ENCODE measurements around the gene CFHR5.

DNA sequence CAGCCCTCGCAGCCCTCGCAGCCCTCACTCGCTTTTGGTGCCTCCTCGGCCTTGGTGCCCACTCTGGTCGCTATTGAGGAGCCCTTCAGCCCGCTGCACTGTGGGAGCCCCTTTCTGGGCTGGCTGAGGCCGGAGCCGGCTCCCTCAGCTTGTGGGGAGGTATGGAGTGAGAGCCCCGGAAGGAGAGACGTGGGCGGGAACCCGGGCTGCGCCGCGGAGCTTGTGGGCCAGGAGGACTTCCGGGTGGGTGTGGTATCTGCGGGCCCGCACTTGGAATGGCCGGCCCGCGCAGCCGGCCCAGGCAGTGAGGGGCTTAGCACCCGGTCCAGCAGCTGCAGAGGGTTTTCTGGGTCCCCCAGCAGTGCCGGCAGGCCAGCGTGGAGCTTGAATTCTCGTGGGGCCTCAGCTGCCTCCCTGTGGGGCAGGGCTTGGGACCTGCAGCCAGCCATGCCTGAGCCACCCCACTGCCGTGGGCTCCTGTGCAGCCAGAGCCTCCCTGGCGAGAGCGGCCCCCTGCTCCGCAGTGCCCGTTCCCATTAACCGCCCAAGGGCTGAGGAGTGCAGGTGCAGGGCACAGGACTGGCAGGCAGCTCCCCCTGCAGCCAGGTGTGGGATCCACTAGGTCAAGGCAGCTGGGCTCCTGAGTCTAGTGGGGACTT lies 43.7 kb upstream of the CFHR5 start:
- TF ChIP-seq CREB1 (IDR thresholded peaks at IDR 0.05; ENCODE audit: low read depth) (no peak), YY1 (IDR thresholded peaks at IDR 0.05; ENCODE audit: low read depth) (no peak), TCF12 (IDR thresholded peaks at IDR 0.05; ENCODE audit: low read depth) (no peak), TEAD4 (IDR thresholded peaks at IDR 0.05) (no peak), TAF1 (IDR thresholded peaks at IDR 0.05; ENCODE audit: low read depth) (no peak), NFIC (IDR thresholded peaks at IDR 0.05) (no peak), EP300 (IDR thresholded peaks at IDR 0.05; ENCODE audit: borderline replicate concordance) (no peak), RAD21 (IDR thresholded peaks at IDR 0.05; ENCODE audit: low read depth) (no peak; the same call in 1 of the 2 replicates), CEBPB (IDR thresholded peaks at IDR 0.05) (no peak), FOXM1 (IDR thresholded peaks at IDR 0.05; ENCODE audit: borderline replicate concordance, low read depth) (no peak)
- TF ChIP-seq, protein P1, sequence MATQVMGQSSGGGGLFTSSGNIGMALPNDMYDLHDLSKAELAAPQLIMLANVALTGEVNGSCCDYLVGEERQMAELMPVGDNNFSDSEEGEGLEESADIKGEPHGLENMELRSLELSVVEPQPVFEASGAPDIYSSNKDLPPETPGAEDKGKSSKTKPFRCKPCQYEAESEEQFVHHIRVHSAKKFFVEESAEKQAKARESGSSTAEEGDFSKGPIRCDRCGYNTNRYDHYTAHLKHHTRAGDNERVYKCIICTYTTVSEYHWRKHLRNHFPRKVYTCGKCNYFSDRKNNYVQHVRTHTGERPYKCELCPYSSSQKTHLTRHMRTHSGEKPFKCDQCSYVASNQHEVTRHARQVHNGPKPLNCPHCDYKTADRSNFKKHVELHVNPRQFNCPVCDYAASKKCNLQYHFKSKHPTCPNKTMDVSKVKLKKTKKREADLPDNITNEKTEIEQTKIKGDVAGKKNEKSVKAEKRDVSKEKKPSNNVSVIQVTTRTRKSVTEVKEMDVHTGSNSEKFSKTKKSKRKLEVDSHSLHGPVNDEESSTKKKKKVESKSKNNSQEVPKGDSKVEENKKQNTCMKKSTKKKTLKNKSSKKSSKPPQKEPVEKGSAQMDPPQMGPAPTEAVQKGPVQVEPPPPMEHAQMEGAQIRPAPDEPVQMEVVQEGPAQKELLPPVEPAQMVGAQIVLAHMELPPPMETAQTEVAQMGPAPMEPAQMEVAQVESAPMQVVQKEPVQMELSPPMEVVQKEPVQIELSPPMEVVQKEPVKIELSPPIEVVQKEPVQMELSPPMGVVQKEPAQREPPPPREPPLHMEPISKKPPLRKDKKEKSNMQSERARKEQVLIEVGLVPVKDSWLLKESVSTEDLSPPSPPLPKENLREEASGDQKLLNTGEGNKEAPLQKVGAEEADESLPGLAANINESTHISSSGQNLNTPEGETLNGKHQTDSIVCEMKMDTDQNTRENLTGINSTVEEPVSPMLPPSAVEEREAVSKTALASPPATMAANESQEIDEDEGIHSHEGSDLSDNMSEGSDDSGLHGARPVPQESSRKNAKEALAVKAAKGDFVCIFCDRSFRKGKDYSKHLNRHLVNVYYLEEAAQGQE (IDR thresholded peaks at IDR 0.05; ENCODE audit: low read depth): no peak
- TF ChIP-seq, protein P2, sequence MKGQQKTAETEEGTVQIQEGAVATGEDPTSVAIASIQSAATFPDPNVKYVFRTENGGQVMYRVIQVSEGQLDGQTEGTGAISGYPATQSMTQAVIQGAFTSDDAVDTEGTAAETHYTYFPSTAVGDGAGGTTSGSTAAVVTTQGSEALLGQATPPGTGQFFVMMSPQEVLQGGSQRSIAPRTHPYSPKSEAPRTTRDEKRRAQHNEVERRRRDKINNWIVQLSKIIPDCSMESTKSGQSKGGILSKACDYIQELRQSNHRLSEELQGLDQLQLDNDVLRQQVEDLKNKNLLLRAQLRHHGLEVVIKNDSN (IDR thresholded peaks at IDR 0.05): no peak
- TF ChIP-seq, protein P3, sequence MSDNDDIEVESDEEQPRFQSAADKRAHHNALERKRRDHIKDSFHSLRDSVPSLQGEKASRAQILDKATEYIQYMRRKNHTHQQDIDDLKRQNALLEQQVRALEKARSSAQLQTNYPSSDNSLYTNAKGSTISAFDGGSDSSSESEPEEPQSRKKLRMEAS (IDR thresholded peaks at IDR 0.05): no peak
